OCI-LY1 (cell line): ENCODE measurements around the gene MPL.

ENCODE experiments used
- H2AFZ ChIP-seq: fragments of 200-600 bp; sonication (generic), shearing (Covaris generic); 2 replicates; pipeline ENCODE4 v1.6.0; 2014; ENCODE audit warnings: antibody characterized with exemption, mild to moderate bottlenecking, low read length
- H3F3A ChIP-seq: fragments of 200-600 bp; sonication (generic), shearing (Covaris generic); 2 replicates; pipeline ENCODE4 v1.6.0; 2014; ENCODE audit warnings: mild to moderate bottlenecking, antibody characterized with exemption, low read length, moderate library complexity; ENCODE audit not compliant: insufficient read depth
- H3K27ac ChIP-seq: fragments of 200-600 bp; sonication (generic); 2 replicates; pipeline ENCODE4 v1.5.1; 2014; ENCODE audit warnings: low read length, mixed run types, mild to moderate bottlenecking, low read depth; ENCODE audit not compliant: poor library complexity, severe bottlenecking
- H3K27me3 ChIP-seq: fragments of 200-600 bp; sonication (generic); 2 replicates; pipeline ENCODE4 v1.6.0; 2014; ENCODE audit warnings: antibody characterized with exemption, mild to moderate bottlenecking, low read length, moderate library complexity; ENCODE audit not compliant: insufficient read depth
- H3K36me3 ChIP-seq: fragments of 200-600 bp; sonication (generic); 2 replicates; pipeline ENCODE4 v1.6.1; 2014; ENCODE audit warnings: mild to moderate bottlenecking, antibody characterized with exemption, low read length, moderate library complexity, mixed read lengths; ENCODE audit not compliant: insufficient read depth
- H3K4me1 ChIP-seq: fragments of 200-600 bp; sonication (generic); 2 replicates; pipeline ENCODE4 v1.5.1; 2014; ENCODE audit warnings: mild to moderate bottlenecking, low read length, moderate library complexity; ENCODE audit not compliant: insufficient read depth, severe bottlenecking
- H3K4me2 ChIP-seq: fragments of 200-600 bp; sonication (generic), shearing (Covaris generic); 2 replicates; pipeline ENCODE4 v1.6.1; 2014; ENCODE audit warnings: low read length
- H3K4me3 ChIP-seq: fragments of 200-600 bp; sonication (generic); 2 replicates; pipeline ENCODE4 v1.5.1; 2014; ENCODE audit warnings: low read length, low read depth, mild to moderate bottlenecking, mixed read lengths; ENCODE audit not compliant: poor library complexity, severe bottlenecking
- H3K79me2 ChIP-seq: fragments of 200-600 bp; shearing (Covaris generic); 2 replicates; pipeline ENCODE4 v1.6.1; 2016; ENCODE audit warnings: mixed run types, low read length, mixed read lengths; ENCODE audit not compliant: insufficient read depth
- H3K9ac ChIP-seq: fragments of 200-600 bp; sonication (generic), shearing (Covaris generic); 2 replicates; pipeline ENCODE4 v1.6.1; 2014; ENCODE audit warnings: mild to moderate bottlenecking, low read length, mixed read lengths
- H3K9me2 ChIP-seq: fragments of 200-600 bp; sonication (generic), shearing (Covaris generic); 2 replicates; pipeline ENCODE4 v1.6.1; 2014; ENCODE audit warnings: low read depth, mild to moderate bottlenecking, low read length, mixed read lengths
- H3K9me3 ChIP-seq: fragments of 200-600 bp; shearing (Covaris generic); 2 replicates; pipeline ENCODE4 v1.6.1; 2014; ENCODE audit warnings: low read length, mixed read lengths
- H4K20me1 ChIP-seq: fragments of 200-600 bp; sonication (generic), shearing (Covaris generic); 2 replicates; pipeline ENCODE4 v1.6.0; 2016; ENCODE audit warnings: mild to moderate bottlenecking, low read length; ENCODE audit not compliant: insufficient read depth
- EZH2 ChIP-seq: fragments of 200-600 bp; sonication (generic), shearing (Covaris generic); IDR thresholded peaks from 2 replicates; pipeline ENCODE4 v1.8.0; 2017; ENCODE audit warnings: borderline replicate concordance, mixed run types, mild to moderate bottlenecking, antibody characterized with exemption, low read length, moderate library complexity, mixed read lengths
- TF ChIP-seq, protein P1 (sequence below): fragments of 200-600 bp; sonication (generic), shearing (Covaris generic); IDR thresholded peaks from 2 replicates; pipeline ENCODE4 v1.5.1; 2017; ENCODE audit warnings: mild to moderate bottlenecking, antibody characterized with exemption, low read length, moderate library complexity, mixed read lengths

Gene MPL

DNA sequence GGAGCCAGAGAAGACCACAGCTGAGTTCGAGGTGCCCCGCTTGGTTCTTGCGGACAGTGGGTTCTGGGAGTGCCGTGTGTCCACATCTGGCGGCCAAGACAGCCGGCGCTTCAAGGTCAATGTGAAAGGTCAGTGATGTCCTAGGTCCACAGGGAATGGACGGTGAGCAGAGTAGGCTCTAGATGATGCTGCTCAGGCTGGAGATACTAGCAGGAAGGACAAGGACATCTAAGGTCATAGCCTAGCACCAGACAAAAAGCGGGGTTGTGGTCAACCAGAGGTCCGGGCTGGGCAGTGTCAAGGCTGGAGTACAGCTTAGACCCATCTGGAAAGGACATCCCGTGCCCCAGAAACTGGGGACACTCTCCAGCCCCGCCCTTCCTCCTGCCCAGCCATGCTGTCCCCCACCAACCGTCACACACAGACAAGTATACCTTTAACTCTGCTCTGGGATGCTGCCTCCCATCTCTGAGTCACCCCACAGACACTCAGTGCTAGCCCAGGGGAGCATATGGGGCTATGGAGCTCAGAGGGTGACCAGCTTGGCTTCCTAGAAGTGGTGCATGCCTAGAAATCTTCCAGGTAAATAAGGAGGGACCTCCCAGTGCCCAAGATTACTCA, 28.1 kb upstream of the MPL start:
- Histone ChIP-seq H2AFZ (no peak overlapping the region), H3K4me3 (no peak overlapping the region)

DNA sequence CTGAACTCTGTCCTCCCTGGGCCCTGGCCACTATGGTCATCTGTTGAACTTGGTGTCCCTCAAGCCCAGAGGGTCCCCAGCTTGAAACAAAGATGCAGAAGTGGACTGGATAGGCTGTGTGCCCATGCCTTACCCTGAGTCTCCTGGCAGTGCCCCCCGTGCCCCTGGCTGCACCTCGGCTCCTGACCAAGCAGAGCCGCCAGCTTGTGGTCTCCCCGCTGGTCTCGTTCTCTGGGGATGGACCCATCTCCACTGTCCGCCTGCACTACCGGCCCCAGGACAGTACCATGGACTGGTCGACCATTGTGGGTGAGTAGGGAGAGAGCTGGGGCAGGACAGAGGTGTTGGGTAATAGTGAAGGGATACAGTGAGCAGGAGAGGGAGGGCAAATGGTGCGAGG, 26.1 kb upstream of the MPL start:
- Histone ChIP-seq H3K9ac (no peak overlapping the region), H3K27me3 (no peaks in the 10 kb centered on the region), H3K79me2 (no peaks in the 10 kb centered on the region), H3K9me3 (no peaks in the 10 kb centered on the region), H2AFZ (no peak overlapping the region), H3K4me3 (no peak overlapping the region), H3K36me3 (no peaks in the 10 kb centered on the region), H3F3A (no peaks in the 10 kb centered on the region), H4K20me1 (no peaks in the 10 kb centered on the region), H3K4me1 (no peaks in the 10 kb centered on the region), H3K4me2 (no peak overlapping the region), H3K27ac (no peak overlapping the region), H3K9me2 (no peaks in the 10 kb centered on the region)
- no peak for TF ChIP-seq EZH2
- TF ChIP-seq, protein P1, sequence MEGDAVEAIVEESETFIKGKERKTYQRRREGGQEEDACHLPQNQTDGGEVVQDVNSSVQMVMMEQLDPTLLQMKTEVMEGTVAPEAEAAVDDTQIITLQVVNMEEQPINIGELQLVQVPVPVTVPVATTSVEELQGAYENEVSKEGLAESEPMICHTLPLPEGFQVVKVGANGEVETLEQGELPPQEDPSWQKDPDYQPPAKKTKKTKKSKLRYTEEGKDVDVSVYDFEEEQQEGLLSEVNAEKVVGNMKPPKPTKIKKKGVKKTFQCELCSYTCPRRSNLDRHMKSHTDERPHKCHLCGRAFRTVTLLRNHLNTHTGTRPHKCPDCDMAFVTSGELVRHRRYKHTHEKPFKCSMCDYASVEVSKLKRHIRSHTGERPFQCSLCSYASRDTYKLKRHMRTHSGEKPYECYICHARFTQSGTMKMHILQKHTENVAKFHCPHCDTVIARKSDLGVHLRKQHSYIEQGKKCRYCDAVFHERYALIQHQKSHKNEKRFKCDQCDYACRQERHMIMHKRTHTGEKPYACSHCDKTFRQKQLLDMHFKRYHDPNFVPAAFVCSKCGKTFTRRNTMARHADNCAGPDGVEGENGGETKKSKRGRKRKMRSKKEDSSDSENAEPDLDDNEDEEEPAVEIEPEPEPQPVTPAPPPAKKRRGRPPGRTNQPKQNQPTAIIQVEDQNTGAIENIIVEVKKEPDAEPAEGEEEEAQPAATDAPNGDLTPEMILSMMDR = no peak

More for the DNA sequence above, 28.1 kb upstream of the MPL start:
- Histone ChIP-seq H4K20me1 (no peaks in the 10 kb centered on the region), H3K9me3 (no peaks in the 10 kb centered on the region), H3K9me2 (no peaks in the 10 kb centered on the region), H3F3A (no peaks in the 10 kb centered on the region), H3K9ac (no peak overlapping the region), H3K4me2 (no peak overlapping the region), H3K79me2 (no peaks in the 10 kb centered on the region), H3K4me1 (no peaks in the 10 kb centered on the region), H3K27ac (no peak overlapping the region), H3K36me3 (no peaks in the 10 kb centered on the region), H3K27me3 (no peaks in the 10 kb centered on the region)
- no peak for TF ChIP-seq EZH2
- TF ChIP-seq, protein P1 = no peak

DNA sequence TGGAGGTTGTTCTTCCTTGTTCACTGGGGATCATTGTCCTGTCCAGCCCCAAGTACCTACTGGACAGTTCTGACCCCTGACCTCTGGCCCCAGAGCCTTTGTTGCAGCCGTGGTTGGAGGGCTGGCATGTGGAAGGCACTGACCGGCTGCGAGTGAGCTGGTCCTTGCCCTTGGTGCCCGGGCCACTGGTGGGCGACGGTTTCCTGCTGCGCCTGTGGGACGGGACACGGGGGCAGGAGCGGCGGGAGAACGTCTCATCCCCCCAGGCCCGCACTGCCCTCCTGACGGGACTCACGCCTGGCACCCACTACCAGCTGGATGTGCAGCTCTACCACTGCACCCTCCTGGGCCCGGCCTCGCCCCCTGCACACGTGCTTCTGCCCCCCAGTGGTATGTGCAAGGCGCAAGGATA, 25.4 kb upstream of the MPL start:
- Histone ChIP-seq H3K27me3 (no peaks in the 10 kb centered on the region), H3K4me2 (no peak overlapping the region), H3K36me3 (no peaks in the 10 kb centered on the region), H3F3A (no peaks in the 10 kb centered on the region), H4K20me1 (no peaks in the 10 kb centered on the region), H3K27ac (no peak overlapping the region), H2AFZ (no peak overlapping the region), H3K4me3 (no peak overlapping the region), H3K4me1 (no peaks in the 10 kb centered on the region), H3K79me2 (no peaks in the 10 kb centered on the region), H3K9me2 (no peaks in the 10 kb centered on the region), H3K9ac (no peak overlapping the region), H3K9me3 (no peaks in the 10 kb centered on the region)
- no peak for TF ChIP-seq EZH2
- TF ChIP-seq, protein P1 = no peak
